Measurements from ENCODE around the gene PRKAR1B.

DNA sequence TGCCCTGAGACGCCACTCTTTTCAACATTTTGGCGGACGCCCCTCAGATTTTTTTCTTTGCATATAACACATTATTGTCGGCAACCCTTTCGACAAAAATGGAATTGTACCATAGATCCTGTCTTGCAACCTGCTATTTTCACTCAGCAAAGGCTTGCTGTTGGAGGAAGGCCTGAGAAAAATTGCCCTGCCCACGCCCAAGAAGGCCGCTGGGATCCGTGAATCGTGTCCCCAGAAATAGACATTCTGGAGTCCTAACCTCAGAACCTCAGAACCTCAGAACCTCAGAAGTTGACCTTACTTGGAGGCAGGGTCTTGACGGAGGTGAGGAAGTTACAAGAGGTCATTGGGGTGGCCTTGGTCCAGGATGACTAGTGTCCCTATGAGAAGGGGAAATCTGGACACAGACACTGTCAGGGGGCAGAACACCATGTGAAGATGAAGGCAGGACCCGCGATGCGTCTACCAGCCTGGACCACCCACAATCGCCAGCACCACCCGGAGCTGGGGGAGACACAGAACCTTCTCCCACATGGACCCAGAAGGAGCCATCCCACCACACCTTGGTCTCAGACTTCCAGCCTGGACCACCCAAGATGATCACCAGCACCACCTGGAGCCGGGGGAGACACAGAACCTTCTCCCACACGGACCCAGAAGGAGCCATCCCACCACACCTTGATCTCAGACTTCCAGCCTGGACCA is 19.6 kb downstream of the PRKAR1B start:
- TF ChIP-seq, protein P1, sequence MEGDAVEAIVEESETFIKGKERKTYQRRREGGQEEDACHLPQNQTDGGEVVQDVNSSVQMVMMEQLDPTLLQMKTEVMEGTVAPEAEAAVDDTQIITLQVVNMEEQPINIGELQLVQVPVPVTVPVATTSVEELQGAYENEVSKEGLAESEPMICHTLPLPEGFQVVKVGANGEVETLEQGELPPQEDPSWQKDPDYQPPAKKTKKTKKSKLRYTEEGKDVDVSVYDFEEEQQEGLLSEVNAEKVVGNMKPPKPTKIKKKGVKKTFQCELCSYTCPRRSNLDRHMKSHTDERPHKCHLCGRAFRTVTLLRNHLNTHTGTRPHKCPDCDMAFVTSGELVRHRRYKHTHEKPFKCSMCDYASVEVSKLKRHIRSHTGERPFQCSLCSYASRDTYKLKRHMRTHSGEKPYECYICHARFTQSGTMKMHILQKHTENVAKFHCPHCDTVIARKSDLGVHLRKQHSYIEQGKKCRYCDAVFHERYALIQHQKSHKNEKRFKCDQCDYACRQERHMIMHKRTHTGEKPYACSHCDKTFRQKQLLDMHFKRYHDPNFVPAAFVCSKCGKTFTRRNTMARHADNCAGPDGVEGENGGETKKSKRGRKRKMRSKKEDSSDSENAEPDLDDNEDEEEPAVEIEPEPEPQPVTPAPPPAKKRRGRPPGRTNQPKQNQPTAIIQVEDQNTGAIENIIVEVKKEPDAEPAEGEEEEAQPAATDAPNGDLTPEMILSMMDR (IDR thresholded peaks at IDR 0.05), result no peak
- TF ChIP-seq POLR2A (IDR thresholded peaks at IDR 0.05) (no peak), POLR2AphosphoS5 (IDR thresholded peaks at IDR 0.05) (no peak)

Data from sigmoid colon (tissue), 4 donors.